ENCODE measurements around the gene COPS8.

- TF ChIP-seq CTCF (IDR thresholded peaks at IDR 0.05) (no peak), POLR2A (IDR thresholded peaks at IDR 0.05) (no peak), POLR2AphosphoS5 (IDR thresholded peaks at IDR 0.05) (no peak)
Measured at GRCh38 chr2:237096201-237096600, 10.5 kb downstream of the COPS8 start.

Measured in breast epithelium (tissue), 3 donors.